ENCODE measurements around the gene IQSEC1.

IQSEC1 gene

DNA sequence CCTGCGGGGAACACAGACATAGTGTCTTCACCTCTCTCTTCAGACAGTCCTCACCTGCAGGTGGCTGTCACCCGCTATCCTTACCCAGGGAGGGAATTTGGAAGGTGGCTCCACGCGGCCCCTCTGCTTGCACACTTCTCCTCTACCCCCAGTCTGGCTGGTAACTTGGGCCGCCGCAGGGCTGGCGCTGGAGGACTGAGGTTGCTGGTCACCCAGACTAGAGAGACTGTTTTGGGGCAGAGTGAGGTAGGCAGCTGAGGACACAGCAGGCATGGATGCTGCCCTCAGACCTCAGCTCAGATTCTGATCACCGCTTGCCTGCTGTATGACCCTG lies 12.6 kb upstream of the IQSEC1 start:
- no peak for TF ChIP-seq GATA3 (IDR thresholded peaks at IDR 0.05; ENCODE audit: low read depth, low read length)
- TF ChIP-seq GATA2 (IDR thresholded peaks at IDR 0.05; ENCODE audit: low read depth, low read length), result no peak

DNA sequence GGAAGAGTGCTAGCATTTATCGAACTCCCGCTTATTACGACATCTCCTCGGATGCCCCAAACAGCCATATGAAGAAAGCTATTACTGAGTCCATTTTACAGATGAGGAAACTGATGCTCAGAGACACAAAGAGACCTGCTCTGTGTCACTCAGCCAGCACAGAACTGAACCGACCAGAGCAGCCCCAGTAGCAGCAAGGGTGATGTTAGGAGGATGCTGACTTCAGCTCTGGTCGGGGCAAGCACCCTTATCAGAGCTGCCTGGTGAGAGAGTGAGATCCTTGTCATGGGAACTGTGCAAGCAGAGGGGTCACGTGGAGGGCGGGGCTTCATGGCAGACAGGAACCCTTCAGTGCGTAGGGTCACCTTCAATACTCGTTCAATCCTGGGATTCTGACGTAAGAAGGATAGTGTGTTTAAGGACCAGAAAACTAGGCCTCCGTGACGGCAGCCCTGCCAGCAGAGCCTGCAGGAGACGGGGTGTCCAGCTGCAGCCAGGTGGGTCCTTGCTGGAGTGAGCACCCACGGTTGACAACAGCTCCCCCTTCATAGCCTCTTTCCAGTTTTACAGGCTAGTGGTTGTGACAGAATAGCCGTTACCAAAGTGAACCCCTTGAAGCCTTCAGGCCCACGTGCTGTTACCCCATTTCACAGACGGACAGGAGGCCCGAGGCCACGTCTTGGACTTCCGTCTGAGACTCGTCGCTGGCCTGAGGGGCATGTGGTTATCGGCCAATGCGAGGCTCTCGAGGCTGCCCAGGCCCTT lies 12.0 kb upstream of the IQSEC1 start:
- TF ChIP-seq GATA3 (IDR thresholded peaks at IDR 0.05; ENCODE audit: low read depth, low read length) (no peak), GATA2 (IDR thresholded peaks at IDR 0.05; ENCODE audit: low read depth, low read length) (no peak)

DNA sequence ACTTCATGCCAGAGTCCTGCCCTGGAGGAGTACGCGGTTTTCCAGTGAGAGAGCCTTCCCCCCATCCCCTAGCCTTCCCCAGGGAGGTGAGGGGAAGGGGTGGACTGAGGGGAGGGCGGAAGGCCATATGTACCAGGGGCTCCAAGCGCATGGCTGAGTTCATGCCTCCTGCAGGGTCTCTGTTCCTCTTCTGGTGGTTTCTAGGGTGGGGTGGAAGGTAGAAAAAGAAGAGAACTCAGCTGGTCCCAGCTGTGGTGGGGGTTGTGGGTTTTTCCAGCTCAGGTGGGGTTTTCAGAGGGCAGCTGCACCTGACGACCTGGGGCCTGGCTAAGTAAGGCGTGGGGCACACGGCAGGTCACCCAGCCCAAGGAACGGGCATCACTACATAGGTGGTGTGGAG lies 10.7 kb upstream of the IQSEC1 start:
- TF ChIP-seq GATA3 (IDR thresholded peaks at IDR 0.05; ENCODE audit: low read depth, low read length) (no peak), GATA2 (IDR thresholded peaks at IDR 0.05; ENCODE audit: low read depth, low read length) (no peak)

DNA sequence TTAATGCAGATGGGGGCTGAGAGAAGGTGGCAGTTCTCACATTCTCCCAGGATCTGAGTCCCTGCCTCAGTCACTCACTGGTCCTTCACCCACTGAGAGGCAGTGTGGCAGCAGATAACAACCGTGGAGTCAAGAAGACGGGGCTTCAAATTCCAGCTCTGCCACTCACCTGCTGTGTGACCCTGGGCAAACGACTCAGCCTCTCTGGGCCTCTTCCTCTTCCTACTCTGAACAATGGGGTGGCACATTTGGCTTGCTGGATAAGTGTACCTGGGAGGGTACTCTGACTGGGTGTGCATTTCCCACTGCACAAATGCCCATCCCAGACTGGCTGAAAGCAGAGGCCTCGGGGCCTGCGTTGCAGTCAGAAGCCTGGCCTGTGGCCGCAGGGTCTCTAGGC lies 10.0 kb upstream of the IQSEC1 start:
- TF ChIP-seq GATA3 (IDR thresholded peaks at IDR 0.05; ENCODE audit: low read depth, low read length) (no peak), GATA2 (IDR thresholded peaks at IDR 0.05; ENCODE audit: low read depth, low read length) (no peak)

GRCh38 chr3:13082677-13083076 lies 9.4 kb upstream of the IQSEC1 start:
- TF ChIP-seq GATA3 (IDR thresholded peaks at IDR 0.05; ENCODE audit: low read depth, low read length) (no peak), GATA2 (IDR thresholded peaks at IDR 0.05; ENCODE audit: low read depth, low read length) (no peak)

DNA sequence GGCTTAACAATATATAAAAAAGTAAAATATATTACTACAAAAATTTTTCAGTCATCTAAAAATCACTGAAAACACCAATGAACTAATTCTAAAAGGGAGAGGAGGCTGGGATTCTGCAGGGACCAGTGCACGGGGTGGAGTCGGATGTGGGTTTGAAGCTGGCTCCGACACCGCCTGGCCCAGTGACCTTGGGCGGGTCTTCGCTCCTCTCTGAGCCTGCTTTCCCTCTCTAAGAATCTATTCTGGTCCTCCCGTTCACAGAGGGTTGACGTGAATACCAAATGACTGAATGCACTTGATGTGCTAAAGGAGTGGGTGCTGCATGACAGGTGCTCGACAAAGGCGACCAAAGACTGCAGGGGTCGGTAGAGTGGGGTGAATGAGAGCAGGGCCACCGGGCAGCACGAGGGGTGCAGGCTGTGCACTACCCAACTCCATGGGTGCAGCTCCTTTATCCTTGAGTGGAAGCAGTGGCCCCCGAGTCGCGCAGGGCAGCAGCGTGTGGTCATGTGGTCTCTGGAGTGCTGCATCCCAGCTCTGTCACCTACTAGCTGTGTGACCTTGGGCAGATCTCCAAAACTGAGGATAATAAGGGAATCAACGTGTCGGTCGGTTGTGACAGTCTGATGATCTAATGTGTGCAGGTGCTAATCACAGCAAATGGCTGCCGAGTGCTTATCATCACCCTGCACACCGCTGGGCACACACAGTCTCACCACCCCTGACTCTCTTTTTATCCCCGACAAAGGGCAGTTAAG lies 8.6 kb upstream of the IQSEC1 start:
- no peak for TF ChIP-seq GATA3 (IDR thresholded peaks at IDR 0.05; ENCODE audit: low read depth, low read length)
- TF ChIP-seq GATA2 (IDR thresholded peaks at IDR 0.05; ENCODE audit: low read depth, low read length), result no peak

- TF ChIP-seq GATA2 (IDR thresholded peaks at IDR 0.05; ENCODE audit: low read depth, low read length) (no peak), GATA3 (IDR thresholded peaks at IDR 0.05; ENCODE audit: low read depth, low read length) (no peak)
Measured at GRCh38 chr3:13080591-13080990, 7.4 kb upstream of the IQSEC1 start.

DNA sequence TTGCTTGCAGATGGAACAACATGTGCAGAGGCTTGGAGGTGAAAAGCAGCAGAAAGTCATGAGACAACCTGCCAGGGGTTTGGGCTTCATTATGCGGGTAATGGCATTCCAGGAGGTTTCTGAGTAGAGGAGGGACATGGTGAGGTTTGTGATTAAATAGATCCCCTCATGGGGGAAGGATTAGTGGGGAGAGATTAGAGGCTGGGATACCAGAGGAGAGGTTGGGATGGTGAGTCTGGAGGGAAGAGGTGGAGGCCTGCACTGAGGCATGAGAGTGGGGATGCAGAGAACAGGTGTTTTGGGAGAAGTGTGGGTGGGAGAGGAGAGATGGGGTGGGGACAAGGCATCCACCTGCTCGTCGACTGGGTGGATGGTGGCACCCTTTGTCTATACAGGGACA lies 6.8 kb upstream of the IQSEC1 start:
- TF ChIP-seq GATA2 (IDR thresholded peaks at IDR 0.05; ENCODE audit: low read depth, low read length) (no peak), GATA3 (IDR thresholded peaks at IDR 0.05; ENCODE audit: low read depth, low read length) (no peak)

DNA sequence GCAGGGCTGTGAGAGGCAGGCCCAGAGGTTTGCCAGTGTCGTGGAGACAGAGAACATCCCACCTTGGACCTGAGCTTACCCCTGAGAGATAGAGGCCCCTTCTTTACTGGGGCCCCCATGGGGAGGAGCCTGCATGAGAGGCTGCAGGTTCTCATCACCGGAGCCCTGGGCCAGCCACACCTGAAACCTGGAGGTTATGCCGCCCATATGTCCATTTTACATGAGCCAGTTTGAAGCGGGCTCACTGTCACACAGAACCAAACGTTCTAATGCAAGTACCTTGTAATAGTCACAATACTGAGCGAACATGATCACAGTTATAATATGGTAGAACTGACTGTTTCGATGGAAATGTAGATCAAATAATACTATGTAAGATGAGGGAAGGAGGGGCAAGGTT lies 6.3 kb upstream of the IQSEC1 start:
- no peak for TF ChIP-seq GATA3 (IDR thresholded peaks at IDR 0.05; ENCODE audit: low read depth, low read length)
- TF ChIP-seq GATA2 (IDR thresholded peaks at IDR 0.05; ENCODE audit: low read depth, low read length), result no peak

DNA sequence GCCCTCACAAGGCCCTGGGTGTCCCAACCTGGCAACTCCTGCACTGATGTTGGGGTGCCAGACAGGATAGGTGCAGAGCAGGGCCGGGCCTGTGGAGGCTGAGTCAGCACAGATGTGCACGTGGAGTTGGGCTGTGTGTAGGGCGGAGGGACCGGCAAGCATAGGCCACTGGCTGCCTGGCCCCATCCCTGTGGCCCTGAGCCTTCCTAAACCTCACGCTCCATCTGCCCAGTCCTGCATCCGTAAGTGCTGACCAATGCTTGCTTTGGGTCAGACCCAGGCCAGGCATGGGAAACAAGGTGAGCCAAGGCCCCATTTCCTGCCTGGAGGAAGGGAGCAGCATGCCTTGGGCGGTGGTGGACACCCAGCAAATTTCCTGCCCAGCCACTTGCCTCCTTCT lies 5.8 kb upstream of the IQSEC1 start:
- TF ChIP-seq GATA3 (IDR thresholded peaks at IDR 0.05; ENCODE audit: low read depth, low read length) (no peak), GATA2 (IDR thresholded peaks at IDR 0.05; ENCODE audit: low read depth, low read length) (no peak)

GRCh38 chr3:13078163-13078905 lies 5.1 kb upstream of the IQSEC1 start:
- TF ChIP-seq GATA2 (IDR thresholded peaks at IDR 0.05; ENCODE audit: low read depth, low read length), result no peak
- TF ChIP-seq GATA3 (IDR thresholded peaks at IDR 0.05; ENCODE audit: low read depth, low read length), result no peak

DNA sequence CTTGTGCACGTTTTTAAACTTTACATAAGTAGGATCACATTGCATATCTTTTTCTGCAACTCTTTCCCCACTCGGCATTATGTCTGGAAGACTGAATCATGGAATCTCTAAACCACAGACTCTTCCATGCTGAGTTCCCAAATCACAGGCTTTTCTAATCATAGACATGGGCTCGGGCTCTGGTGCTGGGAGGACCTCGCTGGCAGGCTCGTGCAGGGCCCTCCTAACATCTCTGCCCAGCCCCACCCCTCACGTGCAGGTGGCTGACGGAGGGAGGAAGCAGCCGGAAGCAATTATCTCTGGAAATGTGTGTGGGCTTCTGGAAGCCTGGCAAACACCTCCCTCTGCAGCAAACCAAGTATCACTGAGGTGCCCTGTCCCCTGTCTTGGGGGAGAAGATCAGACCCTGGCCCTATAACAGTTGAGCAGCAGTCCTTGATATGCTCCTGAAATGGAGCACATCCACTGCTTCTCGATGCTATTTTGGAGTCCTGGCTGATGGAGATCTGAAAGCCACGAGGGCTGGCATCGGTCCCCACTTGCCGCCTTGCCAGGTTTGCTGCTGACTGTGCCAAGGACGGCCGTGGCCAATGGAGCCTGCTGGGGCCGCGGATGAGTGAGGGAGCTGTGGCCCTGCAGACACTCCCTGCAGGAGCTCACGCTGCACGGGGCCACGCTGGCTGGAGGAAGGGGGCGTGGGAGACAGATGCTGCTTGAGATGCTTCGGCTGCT lies 4.4 kb upstream of the IQSEC1 start:
- TF ChIP-seq GATA2 (IDR thresholded peaks at IDR 0.05; ENCODE audit: low read depth, low read length) (no peak), GATA3 (IDR thresholded peaks at IDR 0.05; ENCODE audit: low read depth, low read length) (no peak)

GRCh38 chr3:13075986-13076654 lies 2.9 kb upstream of the IQSEC1 start:
- TF ChIP-seq GATA3 (IDR thresholded peaks at IDR 0.05; ENCODE audit: low read depth, low read length), result no peak
- no peak for TF ChIP-seq GATA2 (IDR thresholded peaks at IDR 0.05; ENCODE audit: low read depth, low read length)
